HT-29 (cell line): ENCODE measurements around the gene ZIC4. TPM values are rescaled to one million over a fixed set of nuclear protein-coding genes. Genes with fewer than 3 reads are reported as not detected.

Experiments
- DNase-seq: peaks from one replicate; pipeline ENCODE4 v3.0.0-alpha.2; 2015; ENCODE audit warnings: low spot score
- total RNA-seq: library from RNA; depleted of rRNA; stranded (reverse); fragments of >200 nt; shearing (Covaris generic); gene quantifications from 2 replicates; pipeline ENCODE4 v1.2.3, GENCODE V29; 2014

Gene ZIC4
- total RNA-seq, 1 experiment from 2014 or later, result not detected

DNA sequence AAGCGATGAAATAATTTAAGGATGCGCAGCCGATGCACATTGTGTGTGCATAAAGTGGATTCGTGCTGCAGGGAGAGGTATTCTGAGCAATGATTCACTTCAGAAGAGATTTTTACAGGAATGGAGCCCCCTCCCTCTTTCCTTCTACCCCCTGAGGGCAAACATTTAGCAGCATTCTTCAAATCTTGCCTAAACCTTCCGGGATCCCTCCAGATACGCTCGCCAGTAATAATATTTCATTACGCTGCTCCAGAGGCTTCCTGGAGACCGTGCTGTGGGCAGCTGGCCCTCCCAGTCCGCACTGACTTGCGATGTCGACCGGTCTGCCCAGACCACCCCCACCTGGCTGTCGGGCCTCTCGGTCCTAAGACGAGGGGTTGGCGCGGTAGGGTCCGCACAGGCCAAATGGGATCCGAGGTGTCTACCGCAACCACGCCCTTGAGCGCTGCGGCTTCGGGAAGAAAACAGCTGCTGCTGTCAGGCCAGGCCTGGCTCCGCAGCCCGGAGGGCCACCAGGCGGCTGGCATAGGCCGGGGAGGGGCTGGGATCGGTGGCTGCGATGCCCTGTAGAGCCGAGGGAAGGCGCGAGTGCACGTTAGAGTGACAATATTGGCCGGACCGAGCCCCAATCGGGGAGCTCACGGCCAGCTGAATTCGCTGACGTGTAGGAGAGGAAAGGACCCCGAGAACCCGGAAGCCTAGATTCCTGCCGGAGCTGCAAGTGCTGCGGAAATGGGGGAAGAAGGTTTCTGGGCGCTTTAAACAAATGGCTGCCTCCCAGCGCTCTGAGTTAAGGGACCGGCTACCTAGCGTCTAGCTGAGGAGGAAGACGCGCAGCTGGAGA, 14.3 kb downstream of the ZIC4 start:
- no peak for DNase-seq

DNA sequence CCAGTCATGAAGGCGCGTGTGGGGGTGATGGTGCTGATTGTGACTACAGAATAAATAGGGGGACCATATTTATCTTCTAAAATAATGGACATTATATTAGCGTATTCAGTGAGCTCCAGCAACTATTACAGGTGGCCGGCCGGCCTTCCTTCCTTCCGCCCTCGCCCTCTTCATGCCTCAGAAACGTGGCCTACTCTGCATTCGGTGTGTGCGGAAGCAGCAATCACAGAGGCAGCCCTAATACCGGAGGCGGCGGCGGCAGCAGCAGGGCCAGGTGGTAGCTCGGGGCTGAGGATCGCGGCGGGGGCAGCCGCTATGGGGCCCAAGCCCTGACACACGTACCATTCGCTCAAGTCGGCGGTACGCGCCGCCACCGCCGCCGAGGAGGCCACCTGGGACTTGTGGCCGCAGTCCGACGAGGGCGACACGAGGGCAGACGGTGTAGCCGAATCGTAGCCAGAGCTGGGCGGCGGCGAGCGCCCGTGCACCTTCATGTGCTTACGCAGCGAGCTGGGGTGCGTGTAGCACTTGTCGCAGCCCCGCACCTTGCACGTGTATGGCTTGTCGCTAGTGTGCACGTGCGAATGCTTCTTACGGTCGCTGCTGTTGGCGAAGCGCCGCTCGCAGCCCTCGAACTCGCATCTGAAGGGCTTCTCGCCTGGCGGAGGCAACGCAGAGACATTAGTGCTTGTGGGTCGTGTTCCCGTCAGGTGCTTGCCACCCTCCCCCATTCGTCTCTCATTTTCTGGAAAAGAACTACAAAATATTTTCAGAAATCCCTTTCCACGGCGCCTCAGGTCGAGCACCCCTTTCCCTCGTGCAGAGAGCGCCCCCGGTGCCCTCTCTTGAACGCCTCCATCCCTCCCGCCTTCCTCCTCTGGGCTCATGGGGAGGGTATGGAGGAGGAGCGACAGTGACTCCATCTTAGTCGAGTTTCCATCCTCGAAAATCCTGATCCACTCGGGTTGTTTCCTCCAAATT, 15.5 kb downstream of the ZIC4 start:
- no peak for DNase-seq

DNA sequence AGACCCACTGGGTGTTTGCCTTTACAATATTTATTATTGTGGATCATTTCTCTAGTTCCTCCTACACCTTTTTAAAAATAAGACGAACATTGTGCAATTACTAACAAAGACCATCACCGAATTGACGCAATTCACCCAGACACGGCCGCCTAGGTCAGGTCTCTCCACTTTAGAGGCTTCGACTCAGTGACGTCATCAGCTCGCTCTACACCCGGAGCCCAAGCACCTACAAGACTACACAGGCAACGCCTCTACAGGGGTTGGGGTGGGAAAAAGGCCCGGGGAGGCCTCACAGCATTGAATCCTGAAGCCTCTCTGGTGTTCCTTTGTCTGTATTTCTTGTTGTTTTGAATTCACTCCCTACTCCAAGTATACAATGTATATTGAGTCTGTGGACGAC, 16.6 kb downstream of the ZIC4 start:
- no peak for DNase-seq

DNA sequence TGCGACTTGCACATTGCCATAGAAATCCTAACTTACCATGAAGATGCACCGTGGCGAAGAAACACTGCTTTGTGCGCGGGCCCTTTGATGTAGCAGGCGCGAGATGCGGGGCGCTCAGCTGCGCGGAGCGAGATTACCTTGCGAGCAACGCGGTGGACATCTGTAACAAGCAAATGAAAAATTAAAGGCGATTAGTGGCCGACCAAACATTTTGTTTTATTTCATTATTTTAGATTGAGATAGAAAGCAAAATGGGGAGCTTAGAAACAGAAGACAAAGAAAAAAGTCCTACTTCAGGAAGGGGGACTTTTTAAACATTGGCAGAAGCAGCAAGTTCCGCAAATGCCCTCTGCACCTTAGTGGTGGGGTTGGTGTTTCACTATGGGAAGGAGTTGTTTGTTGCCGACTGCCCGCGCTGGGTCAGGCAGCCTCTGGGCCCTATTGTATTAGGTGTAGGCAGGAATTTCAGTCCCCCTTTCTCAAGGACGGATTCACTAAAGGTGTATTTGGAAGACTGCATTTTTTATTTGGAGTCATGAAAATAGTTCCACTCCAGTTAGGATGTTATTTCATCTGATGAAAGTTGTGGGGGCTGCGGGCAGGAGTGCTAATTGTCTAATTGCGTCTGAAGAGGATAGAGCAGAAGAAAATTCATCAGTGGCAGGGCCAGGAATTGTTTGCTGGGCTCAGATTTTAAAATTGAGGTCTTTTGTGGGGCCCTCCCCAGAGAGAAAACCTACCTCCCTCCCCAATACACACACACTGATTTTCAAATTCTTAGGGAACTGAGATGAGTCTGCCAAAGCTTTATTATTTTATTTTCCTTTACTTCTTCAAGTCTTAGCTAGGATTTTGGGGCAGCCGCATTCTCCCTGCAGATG, 17.4 kb downstream of the ZIC4 start:
- no peak for DNase-seq

DNA sequence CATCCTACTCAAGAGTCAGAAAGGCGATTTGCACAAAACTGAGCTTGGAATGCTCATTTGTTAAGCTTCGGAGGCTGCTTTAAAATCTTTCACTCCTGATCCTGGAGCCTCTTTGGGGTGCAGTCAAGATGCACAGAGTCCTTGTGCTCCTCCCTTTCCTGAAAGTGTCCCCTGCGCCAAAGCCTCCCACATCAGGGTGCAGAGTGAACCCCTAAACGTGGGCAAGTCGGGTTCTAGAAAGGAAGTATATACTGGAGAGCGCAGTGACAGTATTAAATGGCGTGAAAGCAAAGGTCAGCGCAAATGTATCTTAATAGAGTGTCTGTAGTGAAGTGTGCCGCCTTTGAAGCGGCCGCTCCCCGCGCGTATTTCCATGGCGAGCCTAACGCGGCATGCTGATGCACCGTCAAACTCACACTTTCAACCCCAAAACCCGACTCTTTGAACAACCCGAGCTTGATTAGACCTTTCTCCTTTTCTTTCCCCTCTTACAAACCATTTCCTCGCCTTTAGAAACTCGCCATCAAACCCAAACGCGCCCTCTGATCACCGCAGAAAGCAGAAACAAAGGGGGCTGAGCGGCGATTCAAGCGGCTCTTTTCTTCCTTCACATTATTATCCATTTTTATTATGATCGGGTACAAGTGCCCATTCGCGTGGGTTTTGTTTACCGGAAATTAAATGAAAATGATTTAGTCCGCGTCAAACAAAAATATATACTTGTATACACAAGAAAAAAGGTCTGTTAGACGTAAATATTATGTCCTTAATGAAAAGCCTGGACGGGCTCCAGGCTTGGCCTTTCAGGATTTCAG, 18.3 kb downstream of the ZIC4 start:
- no peak for DNase-seq

DNA sequence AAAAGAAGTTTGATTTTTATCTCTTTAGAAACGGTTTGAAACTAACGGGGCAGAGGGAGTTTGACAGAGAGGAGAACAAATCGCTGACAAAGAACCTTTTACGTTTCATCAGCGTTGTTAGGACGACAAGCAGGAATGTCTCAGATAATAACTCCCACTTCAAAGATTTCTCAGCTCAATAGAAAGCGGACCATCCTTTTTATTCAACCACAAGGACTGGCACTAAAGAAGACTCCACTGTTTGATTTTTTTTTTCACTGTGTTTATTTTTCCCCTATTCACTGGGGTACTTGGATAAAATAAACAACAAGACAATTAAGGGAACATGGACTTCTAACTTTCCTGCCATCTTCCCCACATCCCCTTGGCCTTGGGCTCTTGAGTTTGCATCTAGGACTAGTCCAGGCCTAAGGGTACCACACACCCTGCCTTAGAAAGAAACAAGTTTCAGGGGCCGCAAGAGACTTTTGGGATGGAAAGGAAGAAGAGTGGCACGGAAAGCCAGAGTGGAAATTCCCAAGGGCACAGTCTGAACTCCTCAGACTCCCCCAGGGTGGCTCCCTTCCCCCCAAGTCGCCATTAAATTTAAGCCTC, 19.0 kb downstream of the ZIC4 start:
- DNase-seq, result no peak

DNA sequence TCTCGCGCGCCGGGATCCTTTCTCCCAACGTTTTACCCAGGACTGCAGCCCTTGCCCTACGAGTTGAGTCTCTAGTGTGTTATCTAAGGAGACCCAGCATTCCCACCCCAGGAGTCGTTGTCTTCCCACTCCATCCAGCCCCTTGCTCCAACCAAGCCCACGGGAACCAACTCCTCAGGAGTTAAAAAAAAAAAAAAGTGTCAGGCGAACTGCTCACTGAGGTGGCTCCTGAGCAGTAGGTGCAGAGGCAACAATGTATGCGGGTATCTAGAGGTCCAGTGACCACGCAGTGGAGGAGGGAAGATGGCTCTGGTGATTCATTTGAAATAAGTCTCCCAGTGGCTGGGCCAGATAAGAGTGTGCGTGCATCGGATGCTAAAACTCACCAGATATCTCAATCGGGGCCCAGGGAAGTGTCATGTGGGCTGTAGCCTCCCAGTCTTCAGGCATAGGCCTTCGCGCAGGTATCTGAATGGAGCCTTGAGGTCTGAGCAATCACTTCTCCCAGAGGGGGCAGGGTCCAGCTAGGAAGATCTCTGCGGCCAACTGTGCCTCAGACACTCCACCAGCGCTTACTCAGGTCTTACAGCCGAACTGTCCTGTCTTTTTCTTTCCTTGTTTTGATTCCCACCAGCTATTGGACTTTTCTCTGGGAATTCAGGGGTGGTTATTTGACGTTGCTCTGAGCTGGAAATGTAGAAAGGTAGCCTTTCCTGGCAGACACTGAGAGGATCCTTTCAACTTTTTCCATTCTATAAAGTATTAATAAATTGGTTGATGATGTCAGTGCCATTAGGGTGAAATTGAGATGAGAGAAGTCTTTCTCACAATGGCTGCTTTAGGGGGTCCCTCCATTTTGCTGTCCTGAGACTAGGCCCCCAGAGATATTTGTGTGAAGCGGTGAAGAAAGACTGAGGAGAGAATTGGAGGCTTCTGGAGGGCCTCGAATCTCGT, 21.0 kb downstream of the ZIC4 start:
- no peak for DNase-seq

DNA sequence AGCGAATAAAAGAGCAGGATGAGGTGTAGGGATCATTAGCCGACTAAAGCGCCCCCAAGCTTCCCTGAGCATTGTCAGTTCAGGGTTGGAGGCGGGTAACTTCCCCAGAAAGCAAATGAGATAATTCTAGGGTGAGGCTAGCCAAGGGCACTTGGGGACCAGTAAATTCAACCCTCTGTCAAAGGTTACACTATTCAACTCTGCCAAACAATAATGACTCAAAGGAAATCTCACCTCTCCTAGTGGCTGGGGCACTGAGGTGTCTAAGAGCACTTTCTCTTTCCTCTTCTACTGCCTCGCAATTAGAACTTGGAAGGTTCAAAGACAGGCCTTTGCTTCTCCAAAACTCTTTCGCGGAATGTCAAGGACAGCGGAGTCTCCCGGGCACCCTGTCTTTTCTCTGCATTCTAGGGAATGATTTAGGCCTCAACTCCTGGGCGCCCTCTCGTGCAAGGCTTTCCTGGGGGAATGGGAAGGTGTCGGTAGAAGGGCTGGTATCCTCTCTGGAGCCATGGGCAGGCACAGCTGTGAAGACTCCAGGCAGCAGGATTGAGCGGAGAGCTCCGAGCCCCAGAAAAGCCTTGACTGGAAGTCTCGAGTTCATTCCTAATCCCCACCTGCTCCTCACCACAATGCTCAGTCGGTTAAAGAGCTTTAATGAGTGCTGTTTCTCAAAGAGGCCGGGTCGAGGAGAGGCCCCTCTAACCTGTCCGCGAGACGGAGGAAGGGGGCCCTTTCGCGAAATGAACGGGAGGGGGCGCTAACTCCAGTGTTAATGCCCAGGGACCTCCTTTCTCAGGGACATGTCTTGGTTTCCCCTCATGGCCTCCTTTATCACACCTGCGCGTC, 21.9 kb downstream of the ZIC4 start:
- DNase-seq, result no peak

DNA sequence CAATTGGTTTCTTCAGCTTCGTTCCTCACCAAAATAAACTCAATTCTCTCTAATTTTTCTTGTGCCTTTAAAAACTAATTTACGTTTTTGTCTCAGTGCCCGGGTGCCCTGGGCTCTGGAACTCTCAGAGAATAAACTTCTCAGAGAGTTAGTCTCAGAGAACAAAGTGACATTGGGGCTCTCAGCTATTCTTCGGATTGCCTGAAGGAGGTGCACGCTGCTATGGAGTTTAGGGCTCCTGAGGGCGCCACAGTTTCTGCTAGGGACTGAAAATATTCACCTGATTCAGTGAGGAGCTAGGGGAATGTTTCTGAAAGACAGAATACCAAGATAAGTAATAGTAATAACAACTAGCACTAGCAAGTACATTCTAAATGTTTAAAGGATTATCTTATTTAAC, 22.7 kb downstream of the ZIC4 start:
- peak; percentile 61 for DNase-seq

DNA sequence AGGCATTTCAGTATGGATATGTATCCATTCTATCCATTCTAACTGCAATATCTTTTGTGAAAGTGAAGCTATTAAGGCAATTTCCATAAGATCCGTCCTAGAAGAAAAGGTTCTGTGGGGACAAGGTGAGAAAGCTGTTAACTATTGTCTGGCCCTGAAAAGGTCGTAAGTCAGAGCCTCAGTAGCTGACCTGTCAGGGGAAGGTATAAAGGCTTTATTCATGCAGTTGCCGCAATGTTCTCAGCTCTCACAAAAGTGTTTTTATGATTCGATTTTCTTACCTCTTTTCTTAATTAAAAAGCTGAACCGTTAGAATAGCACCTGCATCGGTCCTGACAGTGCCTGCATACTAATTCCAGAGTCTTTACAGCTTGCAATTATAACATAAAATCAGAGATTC, 24.7 kb downstream of the ZIC4 start:
- no peak for DNase-seq

DNA sequence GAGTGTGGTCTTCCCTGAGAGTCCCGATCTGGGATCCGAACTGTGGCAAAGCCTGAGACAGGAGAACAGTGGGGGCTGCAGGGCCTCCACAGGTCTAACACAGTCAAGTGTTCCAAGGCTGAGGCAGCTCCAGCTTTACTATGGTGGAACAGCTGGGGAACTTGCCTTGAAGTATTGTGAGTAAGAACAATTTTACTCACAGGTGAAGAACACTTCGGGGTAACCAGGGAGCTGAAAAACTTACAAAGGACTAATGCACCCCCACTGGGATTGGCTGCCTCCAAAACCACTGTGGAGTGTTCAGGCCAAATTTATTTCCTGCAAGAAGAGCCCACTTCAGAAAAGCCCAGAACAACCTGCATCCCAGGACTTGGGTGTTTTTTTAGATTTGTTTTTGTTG, 25.4 kb downstream of the ZIC4 start:
- DNase-seq, result no peak

DNA sequence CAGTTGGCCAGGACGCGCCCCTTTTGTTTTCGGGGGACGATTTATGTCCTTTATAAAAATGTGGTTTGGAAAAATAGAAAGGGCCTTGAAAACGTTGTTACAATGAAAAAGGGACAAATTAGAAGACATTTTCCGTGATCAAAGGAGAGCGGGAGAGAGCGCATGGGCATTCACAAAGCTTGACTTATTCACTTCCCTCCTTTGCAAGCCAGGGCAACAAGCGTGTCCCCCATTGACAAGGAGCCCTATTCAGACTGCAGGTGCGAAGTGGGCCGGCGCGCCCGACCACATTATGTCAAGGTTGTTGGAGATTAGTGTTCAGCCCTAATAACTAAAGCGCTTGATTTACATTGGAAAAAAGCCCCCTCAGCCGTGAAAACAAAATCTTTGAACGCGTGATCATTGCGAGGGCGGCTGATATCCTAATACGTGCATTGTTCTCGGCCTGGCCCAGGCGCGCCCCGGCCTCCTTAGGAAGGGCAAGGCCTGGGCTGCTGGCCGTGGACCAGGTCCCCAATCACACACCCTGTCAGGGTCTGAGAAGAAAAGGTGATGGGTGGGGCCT, 25.9 kb downstream of the ZIC4 start:
- DNase-seq, result no peak

DNA sequence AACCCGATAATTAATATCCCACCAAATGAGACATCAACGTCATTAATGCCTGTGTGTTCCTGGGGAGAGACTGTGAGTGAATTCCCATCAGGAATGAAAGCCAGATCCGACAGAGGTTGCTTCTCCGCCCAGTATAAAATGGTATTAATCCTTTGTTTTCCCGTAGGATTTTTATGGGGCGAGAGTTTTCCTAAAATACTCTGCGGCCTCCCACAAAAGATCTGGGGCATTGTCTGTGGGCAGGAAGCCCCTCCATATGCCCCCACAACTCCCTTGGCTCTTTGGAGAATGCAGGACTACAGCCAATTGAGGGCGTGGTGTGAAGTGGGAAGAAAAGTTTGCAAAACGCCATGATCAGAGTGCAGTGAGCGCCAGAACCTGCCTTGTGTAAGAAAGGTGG, 26.7 kb downstream of the ZIC4 start:
- no peak for DNase-seq

DNA sequence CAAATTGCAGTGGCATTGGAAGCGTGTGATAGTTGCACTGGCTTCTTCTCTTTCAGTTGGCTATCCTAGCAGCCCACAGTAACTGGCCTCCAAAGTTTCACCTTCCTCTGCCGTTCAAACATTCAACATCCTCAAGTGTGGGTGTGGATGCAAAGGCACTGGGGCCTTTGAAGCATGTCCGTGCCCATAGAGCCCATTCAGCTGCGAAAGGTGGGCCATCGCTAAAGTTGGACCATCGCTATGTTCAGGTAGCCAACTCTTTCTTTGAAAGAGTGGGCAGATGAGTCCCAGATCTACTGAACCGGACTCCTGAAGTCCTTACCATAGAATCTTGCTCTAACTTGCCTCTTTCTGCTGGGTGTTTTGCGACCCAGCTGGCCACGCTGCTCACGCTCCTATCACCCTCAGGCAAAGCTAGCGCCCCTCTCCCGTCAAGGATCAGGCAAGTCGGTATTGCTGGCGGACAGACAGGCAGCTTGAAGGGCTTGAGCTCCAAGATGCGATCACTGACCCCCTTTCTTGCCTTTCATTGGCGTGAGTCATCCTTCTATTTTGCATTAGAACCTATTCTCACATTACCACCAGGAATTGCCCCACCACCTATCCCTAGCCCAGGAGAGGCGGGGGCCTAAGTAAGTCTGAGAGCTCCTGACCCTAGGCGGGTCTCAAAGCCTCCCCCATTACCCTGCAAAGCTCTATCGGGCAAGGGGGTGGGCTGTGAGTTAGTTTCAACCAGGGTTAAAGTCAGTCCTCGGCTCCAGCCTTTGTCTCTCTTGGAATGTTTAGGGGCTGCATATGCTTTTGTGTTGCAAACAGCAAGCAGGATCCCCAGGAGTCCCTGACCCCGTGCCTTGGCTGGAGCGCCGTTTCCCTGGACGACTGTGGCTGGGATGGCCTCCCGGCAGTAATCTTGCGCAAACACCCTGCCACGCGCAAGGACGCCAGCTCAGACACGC, 28.7 kb downstream of the ZIC4 start:
- DNase-seq, result no peak

DNA sequence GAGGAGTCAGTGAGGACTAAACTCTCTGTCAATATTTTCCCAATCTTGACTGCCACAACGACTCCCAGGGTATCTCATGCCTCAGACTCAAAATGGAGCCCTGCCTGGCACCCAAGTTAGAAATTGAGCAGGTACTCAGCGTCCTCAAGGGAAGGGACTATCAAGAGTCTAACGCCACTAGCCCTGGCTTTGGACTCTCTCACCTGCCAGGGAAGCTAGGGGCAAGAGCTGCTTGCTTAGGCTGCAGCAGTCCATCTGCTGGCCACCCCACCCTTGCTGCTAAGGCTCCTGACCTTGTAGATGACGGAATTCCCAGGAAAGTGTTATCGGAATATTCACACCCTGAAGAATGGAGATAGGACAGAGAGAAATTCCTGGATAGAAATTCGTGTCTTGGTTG, 33.0 kb downstream of the ZIC4 start:
- DNase-seq, result no peak

DNA sequence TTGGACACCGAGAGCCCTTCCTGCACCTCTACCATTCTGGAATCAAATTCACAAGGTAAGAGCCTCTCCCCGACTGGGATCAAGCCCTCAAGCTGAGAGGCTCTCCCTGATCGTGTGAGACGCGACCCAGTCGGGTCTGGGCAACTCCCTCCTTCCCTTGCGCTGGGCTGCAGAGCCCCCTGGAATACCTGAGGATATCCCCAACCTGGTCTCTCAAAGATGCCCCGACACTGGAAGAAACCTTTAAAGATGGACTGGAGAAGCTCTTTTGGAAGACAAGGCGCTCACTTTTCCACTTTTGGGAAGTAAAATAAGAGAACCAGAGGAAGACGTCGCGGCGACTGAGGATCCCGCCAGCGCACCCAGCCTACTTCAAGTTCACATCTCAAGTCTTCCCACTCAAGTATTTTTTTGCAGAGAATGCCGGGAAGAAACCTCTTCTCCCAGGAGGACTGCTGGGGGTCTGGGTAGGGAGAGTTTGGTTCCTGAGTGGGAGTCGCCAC, 33.8 kb downstream of the ZIC4 start:
- no peak for DNase-seq
